HG02571 (cell line): Measurements from ENCODE around the gene BAHD1.

Experiments used
- ATAC-seq: cut with Tn5 transposase; IDR thresholded peaks from one replicate; pipeline ENCODE4 v1.9.1; 2021; ENCODE audit warnings: mild to moderate bottlenecking, moderate library complexity; ENCODE audit not compliant: unreplicated experiment

BAHD1 gene

DNA sequence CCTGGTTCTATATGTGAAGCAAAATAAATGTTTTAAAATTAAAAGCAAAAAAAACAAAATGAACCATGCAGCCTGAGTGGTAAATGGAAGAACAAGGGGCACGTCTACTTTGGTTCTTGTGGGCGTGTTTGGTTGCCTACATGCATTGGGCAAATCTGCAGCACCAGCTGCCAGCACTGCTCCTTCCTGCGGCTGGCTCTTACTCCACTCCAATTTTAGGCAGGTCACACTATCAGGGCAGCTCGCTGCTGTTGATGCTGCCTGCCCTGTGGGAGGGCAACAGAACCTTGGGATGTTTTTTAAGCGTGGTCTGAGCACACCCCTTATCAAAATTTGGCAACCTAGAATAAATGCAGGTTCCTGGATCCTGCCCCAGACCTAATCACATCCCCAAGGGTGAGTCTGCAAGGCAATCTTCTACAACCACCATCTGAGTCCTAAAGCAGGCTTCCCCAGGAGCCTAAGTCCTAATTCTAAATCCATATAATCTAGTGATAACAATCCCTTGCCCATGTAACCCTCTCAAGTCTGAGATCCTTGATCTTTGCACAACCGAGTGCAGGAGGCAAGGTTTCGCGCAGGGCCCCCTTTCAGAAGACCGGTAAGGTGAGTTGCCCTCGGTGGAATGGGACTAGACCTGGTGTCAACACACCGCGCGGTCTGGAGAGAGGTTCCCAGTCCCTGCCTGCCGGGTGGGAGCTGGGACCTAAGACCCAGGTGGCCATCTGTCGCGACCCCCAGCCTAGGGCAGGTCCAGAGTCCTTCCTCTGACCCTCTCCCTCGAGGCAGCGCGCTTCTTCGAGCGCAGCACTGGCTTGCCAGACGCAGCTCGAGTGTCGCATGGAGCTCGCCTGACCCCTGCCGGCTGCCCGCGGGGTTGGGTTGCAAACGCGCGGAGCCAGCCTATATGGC, 19.3 kb upstream of the BAHD1 start:
- ATAC-seq = no peak

DNA sequence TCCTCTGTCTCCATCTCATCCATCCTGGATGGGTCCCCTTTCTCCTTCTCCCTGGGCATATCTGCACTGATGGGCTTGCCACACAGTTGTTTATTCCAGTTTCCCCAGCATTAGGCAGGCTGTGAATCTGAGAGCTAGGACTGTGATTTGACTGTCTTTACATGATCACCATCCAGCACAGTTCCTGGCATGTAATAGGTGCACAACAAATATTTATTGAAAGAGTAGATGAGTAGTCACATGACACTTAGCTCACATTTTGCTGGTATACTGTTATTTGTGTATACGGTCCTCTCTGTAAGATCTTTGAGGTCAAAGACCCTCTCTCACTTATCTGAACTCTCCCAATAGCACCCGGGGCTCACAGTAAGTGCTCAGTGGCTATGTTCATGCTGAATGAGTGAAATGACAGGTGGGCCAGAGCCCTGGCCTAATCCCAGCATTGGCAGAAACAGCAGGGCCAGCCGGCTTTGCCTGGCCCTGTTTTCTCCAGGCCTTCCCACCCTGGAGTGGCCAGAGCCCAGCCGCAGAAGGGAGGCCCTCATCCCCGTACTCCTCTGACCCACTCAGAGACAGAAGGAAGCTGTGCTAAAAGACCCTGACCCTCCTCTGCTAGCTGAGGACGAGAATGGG, 16.2 kb upstream of the BAHD1 start:
- ATAC-seq = no peak

DNA sequence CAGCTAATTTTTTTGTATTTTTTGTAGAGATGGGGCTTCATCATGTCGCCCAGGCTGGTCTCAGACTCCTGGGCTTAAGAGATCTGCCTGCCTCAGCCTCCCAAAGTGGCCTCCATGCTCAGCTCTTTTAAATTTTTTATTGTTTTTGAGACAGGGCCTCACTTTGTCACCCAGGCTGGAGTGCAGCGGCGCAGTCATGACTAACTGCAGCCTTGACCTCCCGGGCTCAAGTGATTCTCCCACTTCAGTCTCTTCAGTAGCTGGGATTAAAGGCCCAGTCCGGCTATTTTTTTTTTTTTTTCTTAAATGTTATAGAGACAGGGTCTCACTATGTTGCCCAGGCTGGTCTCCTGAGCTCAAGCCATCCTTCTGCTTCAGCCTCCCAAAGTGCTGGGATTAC, 15.1 kb upstream of the BAHD1 start:
- ATAC-seq = no peak

GRCh38 chr15:40427188-40427587, 13.6 kb upstream of the BAHD1 start:
- no peak for ATAC-seq

GRCh38 chr15:40428185-40428584, 12.6 kb upstream of the BAHD1 start:
- ATAC-seq = no peak

DNA sequence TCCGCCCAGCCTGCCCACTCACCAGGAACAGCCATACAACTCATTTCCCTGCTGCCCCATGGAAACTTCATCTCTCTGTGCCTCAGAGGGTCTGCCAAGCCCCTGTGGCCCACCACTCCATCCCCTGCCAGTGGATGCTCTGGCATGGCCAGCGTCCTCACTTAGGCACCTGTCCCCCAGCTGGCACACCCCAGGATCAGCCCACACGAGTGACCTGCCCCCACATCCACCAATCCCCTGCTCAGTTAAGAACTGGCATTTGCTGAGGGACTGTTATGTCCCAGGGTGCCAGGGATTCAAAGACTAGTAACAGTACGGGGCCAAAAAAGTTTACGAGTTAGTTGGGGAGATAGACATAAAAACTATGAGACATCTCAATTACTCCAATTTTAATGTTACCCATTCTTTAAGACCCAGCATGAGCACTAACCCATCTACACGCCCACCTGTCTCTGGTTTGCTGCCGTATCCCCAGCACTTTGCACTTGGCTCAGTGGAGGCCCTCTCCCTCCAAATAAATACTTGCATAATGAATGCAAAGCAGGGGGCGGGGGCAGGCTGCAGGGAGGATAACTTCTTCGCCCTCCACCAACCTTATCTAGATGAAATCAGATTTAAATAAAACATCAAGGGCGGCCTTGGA, 11.6 kb upstream of the BAHD1 start:
- ATAC-seq = no peak

DNA sequence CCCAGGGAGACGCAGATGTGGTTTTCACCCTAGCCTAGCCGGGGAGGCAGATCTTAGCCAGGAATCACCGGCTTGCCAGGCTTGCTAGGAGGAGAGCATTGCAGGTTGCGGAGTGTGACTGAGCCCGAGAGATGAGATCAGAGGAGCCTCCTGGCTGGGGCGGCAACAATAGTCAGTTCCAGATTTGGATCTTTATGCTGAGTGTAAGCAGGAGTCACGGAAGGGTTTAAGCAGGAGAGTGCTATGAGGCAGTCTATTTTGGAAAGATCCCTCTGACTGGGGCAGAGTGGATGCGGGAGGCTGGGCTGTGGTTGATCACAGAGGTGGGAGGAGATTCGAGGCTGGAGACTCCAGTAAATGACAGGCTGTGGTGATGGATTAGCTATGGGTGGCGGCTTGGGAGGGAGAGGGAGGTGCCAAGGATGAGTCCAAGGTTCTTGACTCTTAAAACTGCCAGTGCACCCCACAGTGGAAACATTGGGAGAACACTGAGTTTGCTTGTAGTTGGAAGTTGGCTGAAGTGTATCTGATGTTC, 10.4 kb upstream of the BAHD1 start:
- ATAC-seq = no peak

- ATAC-seq = no peak
These were observed 5.6 kb upstream of the BAHD1 start for GRCh38 chr15:40435023-40435709.

DNA sequence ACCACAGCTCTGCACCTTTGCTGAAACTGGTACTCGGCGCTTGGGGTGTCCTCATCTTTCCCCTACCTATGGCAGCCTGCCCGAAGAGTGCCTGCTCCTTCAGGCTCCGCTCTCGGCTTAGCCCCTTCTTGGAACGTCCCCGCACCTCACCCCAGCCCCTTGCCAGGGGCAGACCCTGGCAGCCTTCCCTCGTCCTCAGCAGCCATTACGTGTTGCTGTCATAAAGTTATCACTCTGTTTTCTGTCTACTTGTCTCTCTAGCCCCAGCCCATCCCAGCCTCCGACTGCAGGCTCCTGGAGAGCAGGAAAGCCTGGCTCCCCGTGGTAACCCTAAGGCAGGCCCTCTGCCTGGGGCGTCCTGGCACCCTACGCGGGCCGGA, 5.1 kb upstream of the BAHD1 start:
- ATAC-seq = no peak

GRCh38 chr15:40436116-40436891, 4.4 kb upstream of the BAHD1 start:
- no peak for ATAC-seq

DNA sequence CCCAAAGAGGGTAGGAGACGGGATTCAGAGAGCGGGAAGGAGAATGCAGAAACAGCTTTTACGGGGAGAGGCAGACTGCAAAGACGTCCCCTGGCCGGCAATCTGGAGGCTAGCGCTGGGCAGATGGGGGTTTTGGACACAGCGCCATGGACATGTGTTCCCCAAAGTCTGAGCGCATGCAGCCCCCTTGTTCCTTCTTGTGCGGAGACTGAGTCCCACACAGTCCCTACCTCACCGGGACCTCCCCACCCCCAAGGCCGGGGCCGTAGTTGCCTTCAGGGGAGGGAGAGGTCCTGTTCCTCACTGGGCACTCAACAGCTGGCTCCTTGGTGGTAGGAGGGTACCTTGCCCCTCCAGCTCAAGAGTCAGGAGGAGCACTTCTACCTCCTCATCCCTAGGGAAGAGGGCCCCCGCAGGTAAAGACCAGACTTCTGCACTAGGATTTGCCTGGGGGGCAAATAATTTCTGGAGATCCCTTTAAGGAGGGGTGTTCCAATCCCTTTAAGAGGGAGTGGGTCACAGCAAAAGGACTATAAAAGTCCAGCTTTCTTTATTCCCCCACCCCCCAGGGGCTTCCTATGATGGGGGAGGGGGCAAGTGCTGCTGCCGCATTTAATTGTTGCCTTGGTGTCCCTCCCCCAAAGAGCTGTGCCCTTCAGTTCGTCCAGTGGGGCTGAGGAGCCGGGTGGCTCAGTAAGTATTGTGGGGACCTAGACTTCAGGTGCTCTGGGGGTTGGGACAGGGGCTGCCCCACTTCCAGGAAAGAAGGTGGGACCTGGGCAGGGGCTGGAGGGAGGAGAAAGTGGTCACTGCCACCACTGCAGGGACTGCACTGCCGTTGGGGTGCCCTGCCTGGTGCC, 3.6 kb upstream of the BAHD1 start:
- no peak for ATAC-seq

DNA sequence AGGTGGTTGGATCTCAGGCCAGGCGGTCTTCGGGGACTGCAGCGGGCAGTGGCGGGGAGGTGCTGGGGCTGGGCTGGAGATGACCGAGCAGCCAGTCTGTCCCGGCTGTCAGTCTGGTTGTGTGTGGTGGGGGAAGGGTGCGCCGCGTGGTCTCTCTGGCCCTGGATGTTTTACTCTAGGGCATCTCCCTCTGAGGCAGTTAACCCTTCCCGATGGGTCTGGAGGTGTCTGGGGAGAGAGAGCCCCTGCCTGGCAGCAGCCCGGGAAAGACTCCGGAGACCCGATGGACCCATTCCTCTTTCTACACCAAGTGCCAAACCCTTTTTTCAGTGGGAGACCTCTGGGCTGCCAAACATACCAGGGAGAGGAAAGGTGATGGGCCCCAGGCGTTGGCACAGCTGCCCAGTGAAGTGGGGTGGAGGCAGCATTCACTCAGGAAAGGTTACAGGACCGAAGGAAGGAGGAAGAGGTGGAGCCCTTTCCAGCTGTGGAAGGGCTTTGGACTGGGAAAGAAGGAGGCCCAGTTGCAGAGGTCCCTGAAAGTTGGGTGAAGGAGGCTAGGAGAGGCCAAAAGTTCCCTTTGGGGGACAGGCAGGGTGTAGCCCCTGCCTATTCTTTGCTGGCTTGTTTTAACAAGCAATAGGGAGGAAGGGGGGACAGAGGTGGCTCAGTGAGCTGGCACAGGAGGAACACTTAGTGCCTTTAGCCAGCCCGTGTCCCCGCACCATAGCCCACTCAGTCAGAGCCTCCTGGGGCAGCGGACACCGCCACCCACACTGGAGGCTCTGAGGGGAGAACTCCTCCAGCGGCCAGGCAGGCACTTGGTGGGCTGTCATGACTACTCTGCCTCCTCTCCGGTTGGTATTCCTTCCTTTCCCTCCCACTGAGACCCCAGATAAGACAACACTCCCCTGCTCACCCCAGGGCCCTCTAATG, 2.7 kb upstream of the BAHD1 start:
- ATAC-seq = no peak

GRCh38 chr15:40438712-40439111, 2.0 kb upstream of the BAHD1 start:
- ATAC-seq = no peak

- ATAC-seq = no peak
These were observed 1.2 kb upstream of the BAHD1 start for GRCh38 chr15:40439461-40439959.

GRCh38 chr15:40439960-40440742, 602 bp upstream of the BAHD1 start:
- no peak for ATAC-seq

GRCh38 chr15:40441565-40442531, 1.1 kb downstream of the BAHD1 start:
- ATAC-seq = no peak
